Measurements from ENCODE around the gene PSMD1.

The PSMD1 gene

GRCh38 chr2:231056453-231057416 is at the start of gene PSMD1:
PSMD1 (plus strand) TSS chr2:231056867; CDS start chr2:231057026, 159 bp downstream.
- peaks cover 27% of the 10 kb centered on the region for H3K27me3 ChIP-seq (ENCODE audit: control insufficient read depth, insufficient read depth, low read length)
- no peaks in the 10 kb centered on the region for H3K9me3 ChIP-seq (ENCODE audit: control insufficient read depth, insufficient read depth, low read depth, low read length)
- peak within 1 kb of the TSS; percentile 94 for H3K9ac ChIP-seq (ENCODE audit: low read length)
- H3K36me3 ChIP-seq (ENCODE audit: control insufficient read depth, insufficient read depth, low read length), result peaks cover 15% of the 10 kb centered on the region
- H3K27ac ChIP-seq (ENCODE audit: low read depth, low read length), result peak within 1 kb of the TSS; percentile 98
- H3K4me1 ChIP-seq (ENCODE audit: control insufficient read depth, insufficient read depth, low read length), result peaks cover 11% of the 10 kb centered on the region; the same call in 1 of the 2 replicates
- H3K4me3 ChIP-seq (ENCODE audit: low read depth, low read length), result peak within 1 kb of the TSS; percentile 90

GRCh38 chr2:231007286-231008098 is 49.2 kb upstream of the PSMD1 start:
- Histone ChIP-seq H3K36me3 (ENCODE audit: control insufficient read depth, insufficient read depth, low read length) (no peaks in the 10 kb centered on the region), H3K27ac (ENCODE audit: low read depth, low read length) (no peak overlapping the region), H3K27me3 (ENCODE audit: control insufficient read depth, insufficient read depth, low read length) (peaks cover 6% of the 10 kb centered on the region; the same call in 1 of the 2 replicates), H3K4me1 (ENCODE audit: control insufficient read depth, insufficient read depth, low read length) (no peaks in the 10 kb centered on the region), H3K9me3 (ENCODE audit: control insufficient read depth, insufficient read depth, low read depth, low read length) (peaks cover 9% of the 10 kb centered on the region; the same call in 1 of the 2 replicates), H3K9ac (ENCODE audit: low read length) (no peak overlapping the region), H3K4me3 (ENCODE audit: low read depth, low read length) (no peak overlapping the region)

DNA sequence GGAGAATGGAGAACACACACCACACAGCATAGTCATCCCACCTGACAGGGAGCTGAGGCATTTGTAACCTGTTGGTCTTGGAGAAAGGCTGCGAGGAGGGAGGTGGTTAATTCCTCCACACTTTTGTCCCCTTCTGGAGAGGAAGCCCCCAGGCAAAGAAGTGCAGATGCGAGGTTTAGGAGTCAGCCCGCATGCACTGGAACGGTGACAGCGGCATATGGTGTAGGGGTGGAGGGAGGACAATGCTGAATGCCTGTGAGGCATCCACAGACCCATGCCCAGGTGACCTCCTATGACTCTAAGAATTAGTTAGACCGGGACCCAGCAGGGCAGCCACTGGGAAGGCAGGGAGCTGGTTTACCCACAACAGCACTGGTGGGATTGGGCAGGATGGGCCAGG is 48.5 kb upstream of the PSMD1 start:
- Histone ChIP-seq H3K4me3 (ENCODE audit: low read depth, low read length) (no peak overlapping the region), H3K9me3 (ENCODE audit: control insufficient read depth, insufficient read depth, low read depth, low read length) (peaks cover 9% of the 10 kb centered on the region; the same call in 1 of the 2 replicates)

DNA sequence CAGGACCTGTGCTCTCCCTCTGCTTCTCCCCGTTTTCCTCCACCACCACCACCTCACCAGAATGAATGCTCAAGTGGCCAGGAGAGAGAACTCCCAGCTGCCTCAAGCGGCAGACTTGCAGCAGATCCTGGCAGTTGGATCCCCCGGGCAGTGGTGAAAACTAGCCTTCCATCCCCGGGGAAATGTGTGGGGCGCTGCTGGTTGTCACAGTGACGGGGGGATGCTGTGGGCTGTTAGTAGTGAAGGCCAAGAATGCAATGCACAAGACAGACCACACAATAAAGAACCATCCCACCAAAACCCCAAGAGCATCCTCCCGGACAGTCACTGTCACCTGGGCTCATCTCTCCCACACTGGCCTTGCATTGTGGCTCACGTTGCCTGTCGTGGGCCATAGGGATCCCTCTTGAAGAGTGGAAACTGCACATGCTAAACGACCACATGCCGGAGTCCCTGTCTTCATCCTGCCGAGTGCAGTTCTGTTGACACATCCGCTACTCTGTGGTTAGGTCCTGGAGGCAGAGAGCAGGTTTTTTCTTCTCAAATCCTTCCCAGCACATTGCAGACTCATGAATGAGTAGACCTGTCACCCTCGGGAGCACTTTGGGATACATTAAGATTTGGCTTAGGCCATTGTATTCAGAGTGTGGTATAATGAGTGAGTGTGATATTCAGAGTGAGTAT is 47.3 kb upstream of the PSMD1 start:
- Histone ChIP-seq H3K9ac (ENCODE audit: low read length) (no peak overlapping the region), H3K27ac (ENCODE audit: low read depth, low read length) (no peak overlapping the region), H3K27me3 (ENCODE audit: control insufficient read depth, insufficient read depth, low read length) (no peaks in the 10 kb centered on the region), H3K4me3 (ENCODE audit: low read depth, low read length) (no peak overlapping the region), H3K36me3 (ENCODE audit: control insufficient read depth, insufficient read depth, low read length) (no peaks in the 10 kb centered on the region), H3K4me1 (ENCODE audit: control insufficient read depth, insufficient read depth, low read length) (no peaks in the 10 kb centered on the region), H3K9me3 (ENCODE audit: control insufficient read depth, insufficient read depth, low read depth, low read length) (peaks cover 9% of the 10 kb centered on the region; the same call in 1 of the 2 replicates)

More for the DNA sequence above, 48.5 kb upstream of the PSMD1 start:
- H3K9ac ChIP-seq (ENCODE audit: low read length), result no peak overlapping the region
- no peaks in the 10 kb centered on the region for H3K4me1 ChIP-seq (ENCODE audit: control insufficient read depth, insufficient read depth, low read length)
- H3K36me3 ChIP-seq (ENCODE audit: control insufficient read depth, insufficient read depth, low read length), result no peaks in the 10 kb centered on the region
- no peak overlapping the region for H3K27ac ChIP-seq (ENCODE audit: low read depth, low read length)
- H3K27me3 ChIP-seq (ENCODE audit: control insufficient read depth, insufficient read depth, low read length), result peaks cover 5% of the 10 kb centered on the region; the same call in 1 of the 2 replicates

DNA sequence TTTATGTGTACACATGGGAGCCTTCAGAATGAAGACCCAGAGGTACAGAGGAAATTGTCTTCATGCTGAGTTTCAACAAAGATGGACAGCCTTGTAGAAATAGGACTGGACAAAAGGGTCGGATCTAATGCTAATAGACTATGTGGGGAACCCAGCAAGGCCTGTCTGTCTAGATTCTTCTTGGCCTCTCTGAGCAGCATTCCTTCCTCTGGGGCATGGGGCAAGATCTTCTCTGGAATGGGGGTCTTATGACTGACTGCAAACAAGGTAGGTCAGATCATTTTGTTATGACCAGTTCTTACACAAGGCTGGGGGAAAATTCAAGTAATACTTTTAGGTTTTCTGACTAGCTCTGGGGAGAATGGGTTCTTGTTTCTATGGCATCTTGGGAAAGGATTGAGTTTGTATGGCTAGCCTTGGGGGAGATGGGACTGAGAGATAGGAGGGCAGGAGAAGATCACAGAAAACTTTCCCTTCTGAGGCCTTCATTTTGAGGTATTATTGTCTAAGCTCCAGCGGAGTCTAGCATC is 46.4 kb upstream of the PSMD1 start:
- peaks cover 2% of the 10 kb centered on the region; the same call in 1 of the 2 replicates for H3K4me1 ChIP-seq (ENCODE audit: control insufficient read depth, insufficient read depth, low read length)
- H3K27ac ChIP-seq (ENCODE audit: low read depth, low read length), result no peak overlapping the region
- no peak overlapping the region for H3K4me3 ChIP-seq (ENCODE audit: low read depth, low read length)
- H3K9me3 ChIP-seq (ENCODE audit: control insufficient read depth, insufficient read depth, low read depth, low read length), result peaks cover 3% of the 10 kb centered on the region; the same call in 1 of the 2 replicates
- no peak overlapping the region for H3K9ac ChIP-seq (ENCODE audit: low read length)
- H3K36me3 ChIP-seq (ENCODE audit: control insufficient read depth, insufficient read depth, low read length), result no peaks in the 10 kb centered on the region
- no peaks in the 10 kb centered on the region for H3K27me3 ChIP-seq (ENCODE audit: control insufficient read depth, insufficient read depth, low read length)

GRCh38 chr2:231011526-231011925 is 45.1 kb upstream of the PSMD1 start:
- H3K27ac ChIP-seq (ENCODE audit: low read depth, low read length), result no peak overlapping the region
- H3K4me3 ChIP-seq (ENCODE audit: low read depth, low read length), result no peak overlapping the region
- peaks cover 12% of the 10 kb centered on the region; the same call in 1 of the 2 replicates for H3K4me1 ChIP-seq (ENCODE audit: control insufficient read depth, insufficient read depth, low read length)
- no peak overlapping the region for H3K9ac ChIP-seq (ENCODE audit: low read length)
- H3K36me3 ChIP-seq (ENCODE audit: control insufficient read depth, insufficient read depth, low read length), result no peaks in the 10 kb centered on the region
- H3K9me3 ChIP-seq (ENCODE audit: control insufficient read depth, insufficient read depth, low read depth, low read length), result no peaks in the 10 kb centered on the region
- H3K27me3 ChIP-seq (ENCODE audit: control insufficient read depth, insufficient read depth, low read length), result no peaks in the 10 kb centered on the region

DNA sequence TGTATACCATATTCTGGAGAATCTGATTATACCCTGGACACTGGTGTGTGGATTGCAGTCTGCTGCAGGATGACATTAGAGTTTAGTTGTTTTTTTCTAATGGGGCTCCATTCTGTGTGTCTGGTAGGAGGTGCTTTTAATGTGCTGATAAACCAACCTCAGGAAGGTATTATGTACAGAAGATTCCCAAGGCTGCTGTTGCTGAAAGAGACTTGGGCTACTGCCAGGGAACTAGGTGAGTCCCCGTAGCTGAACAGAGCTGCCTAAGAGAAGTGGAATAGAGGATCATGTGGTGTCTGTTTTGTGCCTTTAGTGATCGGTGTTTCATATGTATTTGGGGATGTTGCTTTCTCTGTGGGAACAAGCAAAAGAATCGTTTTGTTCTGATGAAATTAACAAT is 44.2 kb upstream of the PSMD1 start:
- Histone ChIP-seq H3K27me3 (ENCODE audit: control insufficient read depth, insufficient read depth, low read length) (no peaks in the 10 kb centered on the region), H3K9me3 (ENCODE audit: control insufficient read depth, insufficient read depth, low read depth, low read length) (no peaks in the 10 kb centered on the region), H3K4me1 (ENCODE audit: control insufficient read depth, insufficient read depth, low read length) (peaks cover 12% of the 10 kb centered on the region; the same call in 1 of the 2 replicates), H3K9ac (ENCODE audit: low read length) (no peak overlapping the region), H3K4me3 (ENCODE audit: low read depth, low read length) (no peak overlapping the region), H3K27ac (ENCODE audit: low read depth, low read length) (no peak overlapping the region), H3K36me3 (ENCODE audit: control insufficient read depth, insufficient read depth, low read length) (no peaks in the 10 kb centered on the region)

GRCh38 chr2:231013820-231014219 is 42.8 kb upstream of the PSMD1 start:
- no peak overlapping the region for H3K4me3 ChIP-seq (ENCODE audit: low read depth, low read length)
- H3K36me3 ChIP-seq (ENCODE audit: control insufficient read depth, insufficient read depth, low read length), result no peaks in the 10 kb centered on the region
- H3K4me1 ChIP-seq (ENCODE audit: control insufficient read depth, insufficient read depth, low read length), result peaks cover 12% of the 10 kb centered on the region; the same call in 1 of the 2 replicates
- no peaks in the 10 kb centered on the region for H3K27me3 ChIP-seq (ENCODE audit: control insufficient read depth, insufficient read depth, low read length)
- H3K9me3 ChIP-seq (ENCODE audit: control insufficient read depth, insufficient read depth, low read depth, low read length), result 0 out of 2 replicates have a peak, but pooled peaks cover 3% of the 10 kb centered on the region
- no peak overlapping the region for H3K9ac ChIP-seq (ENCODE audit: low read length)
- no peak overlapping the region for H3K27ac ChIP-seq (ENCODE audit: low read depth, low read length)

GRCh38 chr2:231015478-231015877 is 41.2 kb upstream of the PSMD1 start:
- no peaks in the 10 kb centered on the region for H3K36me3 ChIP-seq (ENCODE audit: control insufficient read depth, insufficient read depth, low read length)
- H3K27ac ChIP-seq (ENCODE audit: low read depth, low read length), result no peak overlapping the region
- H3K9ac ChIP-seq (ENCODE audit: low read length), result no peak overlapping the region
- H3K4me1 ChIP-seq (ENCODE audit: control insufficient read depth, insufficient read depth, low read length), result peaks cover 12% of the 10 kb centered on the region; the same call in 1 of the 2 replicates
- no peaks in the 10 kb centered on the region for H3K27me3 ChIP-seq (ENCODE audit: control insufficient read depth, insufficient read depth, low read length)
- H3K4me3 ChIP-seq (ENCODE audit: low read depth, low read length), result no peak overlapping the region
- H3K9me3 ChIP-seq (ENCODE audit: control insufficient read depth, insufficient read depth, low read depth, low read length), result 0 out of 2 replicates have a peak, but pooled peaks cover 3% of the 10 kb centered on the region

DNA sequence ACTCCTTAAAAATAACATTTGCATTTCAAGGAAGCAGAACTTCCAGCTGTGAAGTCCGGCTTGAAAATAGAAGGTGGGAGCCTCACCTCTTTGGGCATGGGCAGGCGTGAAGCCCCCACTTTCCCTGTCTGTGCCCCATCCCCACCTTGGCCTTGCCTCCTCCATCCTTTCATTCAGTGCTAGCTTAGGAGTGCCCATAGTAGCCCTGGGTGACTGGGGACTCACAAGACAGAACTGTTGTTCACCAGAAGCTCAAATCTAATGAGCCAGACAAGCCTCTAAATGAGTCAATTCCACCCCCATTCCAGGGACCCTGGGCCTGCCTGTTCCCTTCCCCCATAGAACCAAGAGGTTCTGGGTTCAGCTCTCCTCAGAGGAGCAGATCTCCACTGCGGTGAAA is 40.7 kb upstream of the PSMD1 start:
- H3K4me1 ChIP-seq (ENCODE audit: control insufficient read depth, insufficient read depth, low read length), result peaks cover 12% of the 10 kb centered on the region; the same call in 1 of the 2 replicates
- H3K36me3 ChIP-seq (ENCODE audit: control insufficient read depth, insufficient read depth, low read length), result no peaks in the 10 kb centered on the region
- H3K4me3 ChIP-seq (ENCODE audit: low read depth, low read length), result no peak overlapping the region
- H3K27ac ChIP-seq (ENCODE audit: low read depth, low read length), result no peak overlapping the region
- H3K9me3 ChIP-seq (ENCODE audit: control insufficient read depth, insufficient read depth, low read depth, low read length), result 0 out of 2 replicates have a peak, but pooled peaks cover 3% of the 10 kb centered on the region
- H3K9ac ChIP-seq (ENCODE audit: low read length), result no peak overlapping the region
- no peaks in the 10 kb centered on the region for H3K27me3 ChIP-seq (ENCODE audit: control insufficient read depth, insufficient read depth, low read length)
